GM12878 (cell line): ENCODE measurements around the gene SALL3.

Experiments used
- FOXK2 ChIP-seq: fragments of 450-650 bp; IDR thresholded peaks from 2 replicates; pipeline ENCODE4 v1.6.1; 2017; ENCODE audit warnings: mild to moderate bottlenecking, moderate library complexity
- NBN ChIP-seq: fragments of 450-650 bp; IDR thresholded peaks from 2 replicates; pipeline ENCODE4 v1.6.1; 2016
- TARDBP ChIP-seq: IDR thresholded peaks from 2 replicates; pipeline ENCODE4 v1.6.1; 2016; ENCODE audit warnings: borderline replicate concordance
- YY1 ChIP-seq: IDR thresholded peaks from 2 replicates; pipeline ENCODE4 v1.6.1; 2011; ENCODE audit warnings: low read depth, mild to moderate bottlenecking, low read length

DNA sequence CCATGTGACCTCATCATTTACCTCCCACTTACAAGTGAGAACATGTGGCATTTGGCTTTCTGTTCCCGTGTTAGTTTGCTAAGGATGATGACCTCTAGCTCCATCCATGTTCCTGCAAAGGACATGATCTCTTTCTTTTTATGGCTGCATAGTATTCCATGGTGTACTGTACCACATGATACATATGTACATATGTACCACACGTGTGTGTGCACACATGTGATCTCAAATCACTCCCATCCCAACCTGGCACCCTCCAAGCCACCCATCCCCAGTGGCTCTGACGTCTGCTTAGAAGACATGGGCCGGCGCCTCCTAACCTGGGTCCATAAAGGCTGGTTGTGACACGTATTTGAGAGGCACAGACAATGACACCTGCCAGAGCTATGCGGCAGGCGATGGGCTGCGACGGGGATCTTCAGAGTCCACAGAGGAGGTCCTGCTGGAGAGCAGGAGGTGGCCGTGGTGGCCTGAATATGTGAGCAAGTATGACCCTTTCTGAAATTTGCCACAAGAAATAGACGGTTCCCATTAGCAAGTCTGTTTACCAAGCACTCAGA is 8.8 kb upstream of the SALL3 start:
- TF ChIP-seq FOXK2 (no peak), NBN (no peak), TARDBP (no peak), YY1 (no peak)
